Measurements from ENCODE around the gene TTC7B.

DNA sequence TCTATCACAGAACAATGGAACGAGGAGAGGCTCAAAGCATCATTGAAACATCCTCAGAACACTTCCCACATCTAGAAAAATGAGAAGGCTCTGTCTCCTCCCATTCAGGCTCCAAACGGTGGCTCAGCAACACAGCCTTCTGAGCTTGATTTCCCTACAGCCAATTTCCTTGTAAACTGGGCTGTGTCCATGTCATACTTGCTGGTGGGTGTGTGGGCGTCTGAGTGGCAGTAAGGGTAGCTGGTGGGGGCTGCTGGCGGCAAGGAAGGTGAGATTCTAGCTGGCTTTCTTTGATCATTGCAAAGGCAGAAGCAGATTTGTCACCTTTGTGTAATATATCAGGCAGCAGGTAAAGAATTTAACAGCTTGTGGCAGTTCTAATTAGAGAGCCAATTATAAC lies 255.7 kb downstream of the TTC7B start:
- TF ChIP-seq, protein P1, sequence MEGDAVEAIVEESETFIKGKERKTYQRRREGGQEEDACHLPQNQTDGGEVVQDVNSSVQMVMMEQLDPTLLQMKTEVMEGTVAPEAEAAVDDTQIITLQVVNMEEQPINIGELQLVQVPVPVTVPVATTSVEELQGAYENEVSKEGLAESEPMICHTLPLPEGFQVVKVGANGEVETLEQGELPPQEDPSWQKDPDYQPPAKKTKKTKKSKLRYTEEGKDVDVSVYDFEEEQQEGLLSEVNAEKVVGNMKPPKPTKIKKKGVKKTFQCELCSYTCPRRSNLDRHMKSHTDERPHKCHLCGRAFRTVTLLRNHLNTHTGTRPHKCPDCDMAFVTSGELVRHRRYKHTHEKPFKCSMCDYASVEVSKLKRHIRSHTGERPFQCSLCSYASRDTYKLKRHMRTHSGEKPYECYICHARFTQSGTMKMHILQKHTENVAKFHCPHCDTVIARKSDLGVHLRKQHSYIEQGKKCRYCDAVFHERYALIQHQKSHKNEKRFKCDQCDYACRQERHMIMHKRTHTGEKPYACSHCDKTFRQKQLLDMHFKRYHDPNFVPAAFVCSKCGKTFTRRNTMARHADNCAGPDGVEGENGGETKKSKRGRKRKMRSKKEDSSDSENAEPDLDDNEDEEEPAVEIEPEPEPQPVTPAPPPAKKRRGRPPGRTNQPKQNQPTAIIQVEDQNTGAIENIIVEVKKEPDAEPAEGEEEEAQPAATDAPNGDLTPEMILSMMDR (optimal IDR thresholded peaks at IDR 0.05 in 1 of 3, IDR thresholded peaks at IDR 0.05 in 1 of 3, conservative IDR thresholded peaks at IDR 0.05 in 1 of 3; ENCODE audit: extremely low read depth in 1 of 3, insufficient read depth in 2 of 3, low read length in 3 of 3), result no peak
- no peak for TF ChIP-seq EZH2 (IDR thresholded peaks at IDR 0.05; ENCODE audit: low read length)

All from keratinocyte (primary cell).